ENCODE data around the gene HHIPL1.

The HHIPL1 gene

DNA sequence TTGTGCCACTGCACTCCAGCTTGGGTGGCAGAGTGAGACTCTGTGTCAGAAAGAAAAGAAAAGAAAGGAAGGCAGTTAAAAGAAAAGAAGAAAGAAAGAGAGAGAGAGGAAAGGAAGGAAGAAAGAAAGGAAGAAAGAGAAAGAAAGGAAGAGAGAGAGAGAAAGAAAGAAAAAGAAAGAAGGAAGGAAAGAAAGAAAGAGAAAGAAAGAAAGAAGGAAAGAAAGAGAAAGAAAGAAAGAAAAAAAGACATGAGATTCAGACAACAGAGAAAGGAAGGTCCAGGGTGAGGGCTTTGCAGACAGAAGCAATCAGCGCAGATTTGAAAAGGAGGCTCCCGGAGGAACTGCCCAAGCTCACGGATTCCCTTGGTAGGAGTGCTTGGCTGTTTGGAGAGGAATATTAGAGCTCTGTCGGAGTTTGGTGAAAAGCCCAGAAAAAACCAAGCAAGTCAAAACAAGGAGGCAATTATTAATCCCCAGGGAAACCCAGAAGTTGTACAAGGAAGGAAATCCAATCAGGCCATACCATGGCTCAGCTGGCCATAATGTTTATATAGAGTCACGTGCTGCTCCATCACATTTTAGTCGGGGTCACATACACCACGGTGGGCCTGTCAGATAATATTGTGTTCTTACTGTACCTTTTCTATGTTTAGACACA, 29.3 kb upstream of the HHIPL1 start:
- peaks cover 2% of the 10 kb centered on the region for H3K27me3 ChIP-seq (ENCODE audit: insufficient read depth, poor library complexity, severe bottlenecking)
- TF ChIP-seq, protein P1, sequence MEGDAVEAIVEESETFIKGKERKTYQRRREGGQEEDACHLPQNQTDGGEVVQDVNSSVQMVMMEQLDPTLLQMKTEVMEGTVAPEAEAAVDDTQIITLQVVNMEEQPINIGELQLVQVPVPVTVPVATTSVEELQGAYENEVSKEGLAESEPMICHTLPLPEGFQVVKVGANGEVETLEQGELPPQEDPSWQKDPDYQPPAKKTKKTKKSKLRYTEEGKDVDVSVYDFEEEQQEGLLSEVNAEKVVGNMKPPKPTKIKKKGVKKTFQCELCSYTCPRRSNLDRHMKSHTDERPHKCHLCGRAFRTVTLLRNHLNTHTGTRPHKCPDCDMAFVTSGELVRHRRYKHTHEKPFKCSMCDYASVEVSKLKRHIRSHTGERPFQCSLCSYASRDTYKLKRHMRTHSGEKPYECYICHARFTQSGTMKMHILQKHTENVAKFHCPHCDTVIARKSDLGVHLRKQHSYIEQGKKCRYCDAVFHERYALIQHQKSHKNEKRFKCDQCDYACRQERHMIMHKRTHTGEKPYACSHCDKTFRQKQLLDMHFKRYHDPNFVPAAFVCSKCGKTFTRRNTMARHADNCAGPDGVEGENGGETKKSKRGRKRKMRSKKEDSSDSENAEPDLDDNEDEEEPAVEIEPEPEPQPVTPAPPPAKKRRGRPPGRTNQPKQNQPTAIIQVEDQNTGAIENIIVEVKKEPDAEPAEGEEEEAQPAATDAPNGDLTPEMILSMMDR (IDR thresholded peaks at IDR 0.05; ENCODE audit: insufficient read depth, low read length) = no peak
- TF ChIP-seq SPI1 (IDR thresholded peaks at IDR 0.05; ENCODE audit: borderline replicate concordance, low read depth) (no peak), GABPA (IDR thresholded peaks at IDR 0.05; ENCODE audit: low read depth) (no peak), POLR2AphosphoS5 (IDR thresholded peaks at IDR 0.05; ENCODE audit: low read depth) (no peak)
- TF ChIP-seq, protein P2, sequence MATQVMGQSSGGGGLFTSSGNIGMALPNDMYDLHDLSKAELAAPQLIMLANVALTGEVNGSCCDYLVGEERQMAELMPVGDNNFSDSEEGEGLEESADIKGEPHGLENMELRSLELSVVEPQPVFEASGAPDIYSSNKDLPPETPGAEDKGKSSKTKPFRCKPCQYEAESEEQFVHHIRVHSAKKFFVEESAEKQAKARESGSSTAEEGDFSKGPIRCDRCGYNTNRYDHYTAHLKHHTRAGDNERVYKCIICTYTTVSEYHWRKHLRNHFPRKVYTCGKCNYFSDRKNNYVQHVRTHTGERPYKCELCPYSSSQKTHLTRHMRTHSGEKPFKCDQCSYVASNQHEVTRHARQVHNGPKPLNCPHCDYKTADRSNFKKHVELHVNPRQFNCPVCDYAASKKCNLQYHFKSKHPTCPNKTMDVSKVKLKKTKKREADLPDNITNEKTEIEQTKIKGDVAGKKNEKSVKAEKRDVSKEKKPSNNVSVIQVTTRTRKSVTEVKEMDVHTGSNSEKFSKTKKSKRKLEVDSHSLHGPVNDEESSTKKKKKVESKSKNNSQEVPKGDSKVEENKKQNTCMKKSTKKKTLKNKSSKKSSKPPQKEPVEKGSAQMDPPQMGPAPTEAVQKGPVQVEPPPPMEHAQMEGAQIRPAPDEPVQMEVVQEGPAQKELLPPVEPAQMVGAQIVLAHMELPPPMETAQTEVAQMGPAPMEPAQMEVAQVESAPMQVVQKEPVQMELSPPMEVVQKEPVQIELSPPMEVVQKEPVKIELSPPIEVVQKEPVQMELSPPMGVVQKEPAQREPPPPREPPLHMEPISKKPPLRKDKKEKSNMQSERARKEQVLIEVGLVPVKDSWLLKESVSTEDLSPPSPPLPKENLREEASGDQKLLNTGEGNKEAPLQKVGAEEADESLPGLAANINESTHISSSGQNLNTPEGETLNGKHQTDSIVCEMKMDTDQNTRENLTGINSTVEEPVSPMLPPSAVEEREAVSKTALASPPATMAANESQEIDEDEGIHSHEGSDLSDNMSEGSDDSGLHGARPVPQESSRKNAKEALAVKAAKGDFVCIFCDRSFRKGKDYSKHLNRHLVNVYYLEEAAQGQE (IDR thresholded peaks at IDR 0.05; ENCODE audit: insufficient replicate concordance, low read depth) = no peak

DNA sequence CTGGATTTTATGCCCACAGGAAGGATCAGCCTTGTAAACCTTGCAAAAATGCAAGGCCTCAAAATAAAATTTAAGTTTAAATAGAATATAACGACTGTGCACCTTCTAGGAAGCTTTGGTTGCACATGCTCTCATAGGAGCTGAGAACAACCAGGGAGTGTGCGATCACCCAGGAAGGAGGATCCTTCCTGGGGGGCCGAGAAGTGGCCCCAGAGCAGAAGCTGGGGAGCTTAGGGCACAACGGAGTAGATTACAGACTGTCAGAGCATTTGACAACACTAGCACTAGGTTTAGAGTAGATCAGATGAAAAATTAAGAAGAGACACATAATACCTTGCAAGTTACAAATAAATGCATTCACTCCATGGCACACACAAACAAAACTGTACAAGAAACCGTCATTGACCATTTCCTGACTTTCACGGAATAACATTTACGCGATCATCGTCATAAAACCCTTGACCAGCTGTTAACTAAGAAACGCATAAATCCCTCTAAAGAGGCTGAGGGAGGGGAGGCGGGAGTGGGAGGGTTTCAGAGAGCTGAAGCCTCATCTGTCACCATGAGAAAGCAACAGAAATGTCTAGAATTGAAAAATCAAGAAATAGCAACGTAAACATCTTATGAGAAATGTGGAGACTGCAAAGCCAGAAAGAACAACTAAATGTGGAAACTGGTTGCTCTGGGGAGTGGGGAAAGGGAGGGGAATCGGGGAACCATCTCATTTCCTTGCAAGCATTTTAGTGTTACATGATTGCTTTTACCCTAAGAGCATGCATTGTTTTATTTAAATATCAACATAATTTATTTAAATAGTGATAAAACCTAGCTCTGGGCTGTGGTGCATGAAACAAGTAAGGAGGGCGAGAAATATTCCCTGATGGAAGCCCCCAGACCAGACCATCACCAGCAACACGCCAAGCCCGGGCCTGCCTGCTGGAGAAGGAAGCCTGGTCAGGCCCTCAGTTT, 27.8 kb upstream of the HHIPL1 start:
- DNase-seq (ENCODE audit: low read depth in 1 of 2, low spot score in 1 of 2) = no peak
- TF ChIP-seq, protein P1 (IDR thresholded peaks at IDR 0.05; ENCODE audit: insufficient read depth, low read length) = no peak
- TF ChIP-seq SPI1 (IDR thresholded peaks at IDR 0.05; ENCODE audit: borderline replicate concordance, low read depth) (no peak), GABPA (IDR thresholded peaks at IDR 0.05; ENCODE audit: low read depth) (no peak), POLR2AphosphoS5 (IDR thresholded peaks at IDR 0.05; ENCODE audit: low read depth) (no peak)
- TF ChIP-seq, protein P2 (IDR thresholded peaks at IDR 0.05; ENCODE audit: insufficient replicate concordance, low read depth) = no peak
- Histone ChIP-seq H3K4me3 (replicated peaks; ENCODE audit: insufficient read depth, low read length) (no peak overlapping the region), H3K27ac (replicated peaks) (no peak overlapping the region), H3K27me3 (ENCODE audit: insufficient read depth, poor library complexity, severe bottlenecking) (peaks cover 4% of the 10 kb centered on the region)

More for the DNA sequence above, 29.3 kb upstream of the HHIPL1 start:
- Histone ChIP-seq H3K4me3 (replicated peaks; ENCODE audit: insufficient read depth, low read length) (no peak overlapping the region), H3K27ac (replicated peaks) (no peak overlapping the region)
- DNase-seq (ENCODE audit: low read depth in 1 of 2, low spot score in 1 of 2) = no peak

DNA sequence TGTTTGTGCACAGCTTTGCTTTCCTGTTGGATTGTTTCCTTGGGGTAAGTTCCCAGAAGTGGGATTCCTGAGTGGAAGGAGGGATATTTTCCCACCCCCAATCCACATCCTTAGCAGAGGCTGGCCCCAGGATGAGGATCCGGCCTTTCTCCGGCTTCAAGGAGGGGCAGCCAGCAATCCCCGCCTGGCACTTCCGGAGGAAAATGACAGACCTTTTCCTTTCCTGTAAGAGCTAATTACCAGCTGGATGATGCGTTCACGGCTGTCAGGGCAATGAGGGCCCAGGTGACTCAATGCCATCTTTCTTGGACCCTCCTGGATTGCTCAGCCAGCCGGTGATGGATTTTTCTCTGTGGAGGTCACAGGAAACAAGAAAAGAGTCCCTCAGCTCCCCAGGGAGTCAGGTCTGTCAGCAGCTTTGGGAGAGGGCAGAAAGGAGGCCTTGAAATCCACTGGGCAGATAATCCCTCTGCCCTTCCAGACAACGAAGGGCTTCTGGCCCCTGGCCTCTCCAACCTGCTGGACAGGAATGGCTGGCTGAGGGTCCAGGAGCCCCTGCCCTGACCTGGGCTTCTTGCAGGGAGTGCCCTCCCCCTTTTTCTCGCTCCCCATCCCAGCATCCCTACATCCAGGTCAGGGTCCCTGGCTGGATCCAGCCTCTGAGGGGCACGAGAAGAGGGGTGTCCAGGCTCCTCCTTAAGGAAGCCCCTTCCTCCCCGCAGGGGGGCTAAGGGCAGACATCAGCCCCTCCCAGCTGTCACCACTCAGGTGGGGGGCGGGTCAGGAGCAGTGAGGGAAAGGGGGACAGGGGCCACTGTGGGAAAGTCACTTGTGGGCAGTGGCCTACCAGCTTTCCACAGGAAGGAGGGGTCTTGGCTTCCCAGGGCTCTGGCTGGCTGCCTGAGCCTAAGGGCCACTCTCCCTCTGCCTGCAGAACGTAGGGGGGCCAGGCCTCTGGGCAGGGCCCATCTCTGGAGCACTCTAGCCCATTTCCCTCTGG, 24.8 kb upstream of the HHIPL1 start:
- Histone ChIP-seq H3K27ac (replicated peaks) (no peak overlapping the region), H3K4me3 (replicated peaks; ENCODE audit: insufficient read depth, low read length) (no peak overlapping the region), H3K27me3 (ENCODE audit: insufficient read depth, poor library complexity, severe bottlenecking) (peaks cover 4% of the 10 kb centered on the region)
- DNase-seq (ENCODE audit: low read depth in 1 of 2, low spot score in 1 of 2) = no peak
- TF ChIP-seq SPI1 (IDR thresholded peaks at IDR 0.05; ENCODE audit: borderline replicate concordance, low read depth) = no peak
- TF ChIP-seq, protein P2 (IDR thresholded peaks at IDR 0.05; ENCODE audit: insufficient replicate concordance, low read depth) = no peak
